Mesodermal cell (in vitro differentiated cells): ENCODE results near the gene ADARB2.
A peak's percentile ranks its signal among the peaks of the same experiment; 100 is the strongest.

Experiments
- H3K27ac ChIP-seq: 2 replicates; pipeline ENCODE4 v1.7.0; 2013; ENCODE audit warnings: mild to moderate bottlenecking, low read depth, low read length, moderate library complexity; ENCODE audit not compliant: severe bottlenecking
- H3K36me3 ChIP-seq: 2 replicates; pipeline ENCODE4 v1.7.1; 2013; ENCODE audit warnings: mild to moderate bottlenecking, low read length, moderate library complexity; ENCODE audit not compliant: control insufficient read depth, insufficient read depth
- H3K4me1 ChIP-seq: one replicate; pipeline ENCODE4 v1.7.1; 2013; ENCODE audit warnings: mild to moderate bottlenecking, low read length; ENCODE audit not compliant: insufficient read depth, control insufficient read depth, poor library complexity, severe bottlenecking
- H3K4me3 ChIP-seq: 2 replicates; pipeline ENCODE4 v1.7.0; 2013; ENCODE audit warnings: low read length, control low read depth, mild to moderate bottlenecking; ENCODE audit not compliant: insufficient read depth, poor library complexity, severe bottlenecking; ENCODE audit errors: extremely low read depth
- H3K9me3 ChIP-seq: 2 replicates; pipeline ENCODE4 v1.7.1; 2013; ENCODE audit warnings: mild to moderate bottlenecking, low read length, moderate library complexity; ENCODE audit not compliant: control insufficient read depth
- WGBS, 2 experiments: methylation state at CpG; one replicate each; pipeline ENCODE4 v1.1.5; 2013; ENCODE audit warnings: missing lambda C conversion rate in 2 of 2; ENCODE audit not compliant: insufficient coverage in 2 of 2; 5-methylcytosine and 5-hydroxymethylcytosine counted together

Gene ADARB2

DNA sequence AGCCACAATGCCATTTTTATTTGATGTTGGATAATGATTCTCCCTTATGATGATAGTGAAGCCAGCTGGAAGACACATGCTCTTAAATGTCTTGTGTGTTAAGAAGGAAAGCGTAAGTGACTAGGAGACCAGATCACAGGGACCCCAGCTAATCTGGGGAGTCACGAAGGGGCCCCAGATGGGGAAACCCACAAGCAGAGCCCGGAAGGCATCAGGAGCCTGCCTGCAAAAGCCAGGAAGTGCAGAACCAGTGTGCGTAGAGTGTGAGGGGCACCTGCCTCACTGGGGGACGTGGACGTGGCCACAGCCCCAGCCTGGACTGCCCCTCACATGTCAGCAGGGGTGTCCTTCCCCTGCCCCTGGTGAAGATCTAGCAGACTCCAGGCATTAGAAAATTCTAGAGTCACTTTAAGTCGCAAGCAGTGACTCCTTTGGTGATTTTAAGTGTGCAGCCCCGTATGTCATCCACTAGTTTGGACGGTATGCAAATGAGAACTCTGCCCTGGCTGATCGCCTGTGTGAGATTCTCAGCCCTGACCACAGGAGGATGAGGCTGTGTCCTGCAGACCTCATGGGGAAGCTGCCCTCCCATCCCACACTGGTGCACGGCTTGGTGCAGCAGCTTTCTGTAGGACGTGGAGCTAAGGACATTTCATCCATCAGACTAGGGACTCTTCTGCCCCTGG is 438.1 kb downstream of the ADARB2 start:
- H3K4me3 ChIP-seq: no peak overlapping the region
- 81 to 86% methylated on average over 11 to 12 of the region's 12 CpGs for WGBS, 2 experiments
- H3K4me1 ChIP-seq: no peaks in the 10 kb centered on the region
- no peaks in the 10 kb centered on the region for H3K36me3 ChIP-seq
- H3K27ac ChIP-seq: no peak overlapping the region
- peaks cover 6% of the 10 kb centered on the region for H3K9me3 ChIP-seq

- Histone ChIP-seq H3K27ac (no peak overlapping the region), H3K36me3 (no peaks in the 10 kb centered on the region), H3K9me3 (peaks cover 6% of the 10 kb centered on the region), H3K4me1 (no peaks in the 10 kb centered on the region), H3K4me3 (no peak overlapping the region)
- WGBS, 2 experiments: 61 to 79% methylated on average over 6 to 9 of the region's 14 CpGs
Observed at GRCh38 chr10:1297566-1298301, 439.6 kb downstream of the ADARB2 start.

DNA sequence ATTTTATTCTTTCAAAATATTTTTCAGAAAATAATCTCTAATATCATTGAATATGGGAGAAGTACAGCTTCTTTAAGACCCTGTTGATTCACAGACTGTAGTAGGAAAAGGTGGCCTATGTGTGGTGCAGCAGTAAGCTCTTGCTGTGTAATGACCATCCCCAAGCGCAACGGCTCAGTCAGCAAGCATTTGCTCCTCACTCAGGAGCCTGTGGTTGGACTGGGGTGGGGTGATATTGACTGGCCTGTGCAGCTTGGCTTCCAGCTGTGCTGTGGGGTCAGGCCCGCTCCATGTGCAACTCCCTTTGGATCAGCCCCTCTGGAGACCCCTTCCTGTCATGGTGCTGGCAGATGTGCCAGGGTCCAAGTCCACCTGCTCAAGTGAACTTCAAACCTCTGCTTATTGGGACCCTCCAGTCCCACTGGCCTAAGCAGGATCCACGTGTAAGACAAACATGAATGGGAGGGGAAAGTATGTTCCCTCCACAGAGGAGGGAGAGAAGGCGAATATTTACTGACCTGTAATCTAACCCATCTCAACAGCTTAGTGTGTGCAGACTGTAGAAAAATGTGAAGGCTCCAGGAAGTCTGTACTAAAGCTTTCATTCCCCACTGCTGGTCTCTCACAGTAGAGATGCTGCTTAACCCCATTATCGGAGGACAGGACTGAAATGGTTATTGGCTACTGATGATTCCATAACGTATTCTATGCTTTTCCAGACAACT is 441.4 kb downstream of the ADARB2 start:
- Histone ChIP-seq H3K36me3 (no peaks in the 10 kb centered on the region), H3K4me1 (no peaks in the 10 kb centered on the region), H3K4me3 (no peak overlapping the region), H3K9me3 (peaks cover 6% of the 10 kb centered on the region), H3K27ac (no peak overlapping the region)
- 94 to 100% methylated on average over 3 of the region's 7 CpGs for whole genome bisulfite sequencing, 2 experiments

- Histone ChIP-seq H3K36me3 (no peaks in the 10 kb centered on the region), H3K4me3 (no peak overlapping the region), H3K27ac (no peak overlapping the region), H3K4me1 (peaks cover 1% of the 10 kb centered on the region), H3K9me3 (peaks cover 6% of the 10 kb centered on the region)
- 94% methylated on average over 6 to 7 of the region's 7 CpGs for WGBS, 2 experiments
Observed at GRCh38 chr10:1294748-1295147, 442.6 kb downstream of the ADARB2 start.

DNA sequence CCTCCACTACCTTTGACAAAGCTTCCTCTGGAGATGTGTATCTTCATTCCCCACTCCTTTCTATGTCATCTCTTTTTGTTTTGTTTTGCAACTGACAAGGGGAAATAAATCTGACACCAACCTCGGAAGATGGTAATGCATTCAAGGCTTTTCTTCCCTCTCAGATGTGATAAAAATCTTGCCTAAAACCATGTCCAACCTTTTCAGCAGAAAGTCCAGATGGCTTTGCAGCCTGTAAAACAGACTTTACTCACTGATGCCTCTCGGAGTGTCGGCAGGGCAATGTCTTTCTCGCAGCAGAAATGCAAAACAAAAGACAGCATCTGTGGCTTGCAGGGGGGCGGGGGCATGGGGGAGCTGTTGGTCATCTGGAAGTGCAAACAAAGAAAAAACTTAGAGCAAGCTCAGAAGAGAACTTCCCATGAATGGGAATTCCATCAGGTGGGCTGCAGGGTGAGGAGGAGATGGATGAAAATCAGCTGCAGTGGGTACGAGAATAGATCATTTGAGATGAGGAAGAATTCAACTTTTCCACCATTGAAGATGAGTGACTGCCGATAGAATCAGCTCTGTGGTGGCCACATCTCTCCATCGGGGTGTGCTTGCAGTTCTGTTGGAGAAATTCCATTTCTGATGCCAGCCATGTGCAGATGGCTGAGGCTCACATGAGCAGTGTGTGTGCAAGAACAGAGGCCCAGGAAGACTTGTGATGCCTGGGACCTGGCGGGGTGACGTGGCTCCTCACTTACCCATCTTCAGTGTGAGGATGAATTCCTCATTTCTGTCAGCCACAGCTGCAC is 443.5 kb downstream of the ADARB2 start:
- H3K4me3 ChIP-seq: no peak overlapping the region
- peaks cover 6% of the 10 kb centered on the region for H3K9me3 ChIP-seq
- WGBS, 2 experiments: 48 to 62% methylated on average over 9 of the region's 10 CpGs
- H3K4me1 ChIP-seq: peaks cover 10% of the 10 kb centered on the region
- no peaks in the 10 kb centered on the region for H3K36me3 ChIP-seq
- H3K27ac ChIP-seq: peak overlapping the region; percentile 79

DNA sequence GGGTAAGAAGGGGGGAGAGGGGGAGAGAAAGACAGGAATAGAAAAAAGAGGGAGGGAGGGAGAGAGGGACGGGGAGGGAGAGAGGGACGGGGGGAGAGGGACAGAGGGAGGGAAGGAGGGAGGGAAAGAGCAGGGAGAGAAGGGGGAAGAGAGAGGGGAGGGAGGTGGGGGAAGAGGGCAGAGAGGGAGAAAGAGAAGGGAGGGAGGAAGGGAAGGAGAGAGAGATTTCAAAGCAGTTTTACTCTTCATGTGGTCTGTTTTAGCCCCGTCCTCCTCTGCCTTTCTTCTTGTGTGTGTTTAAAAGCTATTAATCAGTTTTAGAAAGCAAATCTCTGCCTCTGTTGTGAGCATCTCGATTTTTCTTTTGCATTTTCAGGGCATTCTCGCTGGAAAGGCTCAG is 444.2 kb downstream of the ADARB2 start:
- H3K4me1 ChIP-seq: peaks cover 10% of the 10 kb centered on the region
- 35 to 40% methylated on average over 4 of the region's 5 CpGs for WGBS, 2 experiments

DNA sequence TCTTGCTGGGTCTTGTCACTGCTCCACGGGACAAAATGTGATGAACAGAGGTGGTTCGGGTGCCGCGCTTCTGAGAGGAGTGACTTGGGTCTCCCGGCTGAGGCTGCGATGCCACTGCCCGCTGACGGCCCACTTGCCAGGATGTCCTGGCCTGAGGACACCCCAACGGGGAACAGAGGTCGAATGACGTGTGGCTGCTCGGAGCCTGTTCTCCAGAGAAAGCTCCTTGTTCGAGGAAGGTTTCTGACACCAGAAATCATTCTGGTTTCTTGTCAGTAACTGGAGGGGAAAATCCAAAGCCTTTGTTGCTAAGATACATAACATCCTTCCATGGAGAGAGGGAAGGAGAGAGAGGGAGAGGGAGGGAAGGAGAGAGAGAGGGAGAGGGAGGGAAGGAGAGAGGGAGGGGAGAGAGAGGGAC is 444.7 kb downstream of the ADARB2 start:
- Histone ChIP-seq H3K4me1 (peaks cover 10% of the 10 kb centered on the region), H3K27ac (peak overlapping the region; percentile 64), H3K4me3 (no peak overlapping the region), H3K36me3 (no peaks in the 10 kb centered on the region), H3K9me3 (peaks cover 6% of the 10 kb centered on the region)
- WGBS, 2 experiments: 81 to 93% methylated on average over 8 to 13 of the region's 13 CpGs

More for the DNA sequence above, 444.2 kb downstream of the ADARB2 start:
- H3K4me3 ChIP-seq: no peak overlapping the region
- peak overlapping the region; percentile 79 for H3K27ac ChIP-seq
- H3K36me3 ChIP-seq: no peaks in the 10 kb centered on the region
- H3K9me3 ChIP-seq: peaks cover 6% of the 10 kb centered on the region

GRCh38 chr10:1291178-1292090 is 445.9 kb downstream of the ADARB2 start:
- H3K27ac ChIP-seq: no peak overlapping the region
- peaks cover 10% of the 10 kb centered on the region for H3K4me1 ChIP-seq
- H3K9me3 ChIP-seq: peaks cover 6% of the 10 kb centered on the region
- H3K36me3 ChIP-seq: no peaks in the 10 kb centered on the region
- WGBS, 2 experiments: 91 to 92% methylated on average over 21 to 22 of the region's 27 CpGs
- H3K4me3 ChIP-seq: no peak overlapping the region

- Histone ChIP-seq H3K9me3 (no peaks in the 10 kb centered on the region), H3K27ac (peak overlapping the region; percentile 23), H3K4me1 (peaks cover 10% of the 10 kb centered on the region), H3K36me3 (no peaks in the 10 kb centered on the region), H3K4me3 (no peak overlapping the region)
- WGBS, 2 experiments: 84 to 89% methylated on average over 7 to 8 of the region's 8 CpGs
Observed at GRCh38 chr10:1290071-1290471, 447.3 kb downstream of the ADARB2 start.
